HEK293T (cell line): ENCODE data around the gene ELOVL6.

Source experiments
- ARNT ChIP-seq: fragments of 450-650 bp; IDR thresholded peaks from 2 replicates; pipeline ENCODE4 v1.6.1; 2017; ENCODE audit warnings: mild to moderate bottlenecking
- BHLHE40 ChIP-seq: fragments of 450-650 bp; IDR thresholded peaks from 2 replicates; pipeline ENCODE4 v1.6.1; 2016; ENCODE audit warnings: mild to moderate bottlenecking, moderate library complexity, borderline replicate concordance
- FOXM1 ChIP-seq: fragments of 450-650 bp; IDR thresholded peaks from 2 replicates; pipeline ENCODE4 v1.6.1; 2017; ENCODE audit warnings: mild to moderate bottlenecking, borderline replicate concordance
- LEF1 ChIP-seq: fragments of 450-650 bp; IDR thresholded peaks from 2 replicates; pipeline ENCODE4 v1.6.1; 2017; ENCODE audit warnings: mild to moderate bottlenecking, borderline replicate concordance
- NFRKB ChIP-seq: fragments of 450-650 bp; IDR thresholded peaks from 2 replicates; pipeline ENCODE4 v1.6.1; 2016; ENCODE audit warnings: mild to moderate bottlenecking, moderate library complexity
- SP1 ChIP-seq: fragments of 450-650 bp; IDR thresholded peaks from 2 replicates; pipeline ENCODE4 v1.6.1; 2017
- TARDBP ChIP-seq: fragments of 450-650 bp; IDR thresholded peaks from 2 replicates; pipeline ENCODE4 v1.6.1; 2016

- no peak for TF ChIP-seq TARDBP
- no peak for TF ChIP-seq ARNT
- TF ChIP-seq SP1: no peak
- no peak for TF ChIP-seq NFRKB
- TF ChIP-seq BHLHE40: no peak
- no peak for TF ChIP-seq LEF1
- no peak for TF ChIP-seq FOXM1
These were observed 12.8 kb upstream of the ELOVL6 start for GRCh38 chr4:110211007-110211769.
